ENCODE results near the gene CDKN2A. TPM values are rescaled to one million over a fixed set of nuclear protein-coding genes. Genes with fewer than 3 reads are reported as not detected.

Gene CDKN2A
- total and polyA plus RNA-seq, 9 of the 15 experiments (the other 6 are each of a cell fraction or from before 2014, with no cell fraction given) = not detected

DNA sequence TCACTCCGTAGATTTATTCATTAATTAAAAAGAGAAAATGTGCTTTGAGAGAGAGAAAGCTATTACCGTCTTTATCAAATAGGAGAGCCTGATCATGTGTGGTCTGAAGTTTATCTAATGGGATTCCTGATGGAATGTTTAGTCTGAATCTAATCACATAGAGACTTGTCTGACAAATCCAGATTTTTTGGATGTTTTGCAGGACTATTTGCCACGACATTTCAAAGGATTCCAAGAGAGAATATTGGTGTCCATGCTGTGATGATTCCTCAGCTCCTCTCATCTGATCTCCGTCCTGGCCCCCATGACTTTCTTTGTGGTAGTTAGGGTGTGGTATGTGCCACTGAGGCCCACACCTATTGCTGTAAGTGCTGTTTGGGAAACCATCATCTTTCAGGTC, 35.0 kb upstream of the CDKN2A start:
- Histone ChIP-seq H3K9me1 (ENCODE audit: control insufficient read depth, insufficient read depth, low read length) (no peaks in the 10 kb centered on the region), H3K4me1 (replicated peaks in 1 of 2; ENCODE audit: control insufficient read depth in 2 of 2, insufficient read depth in 2 of 2, low read length in 2 of 2) (no peaks in the 10 kb centered on the region), H3K4me2 (ENCODE audit: insufficient read depth, low read length) (no peak overlapping the region), H3K9me3 (replicated peaks; ENCODE audit: control insufficient read depth, insufficient read depth, low read depth, low read length) (no peaks in the 10 kb centered on the region), H3K9ac (ENCODE audit: insufficient read depth in 1 of 2, low read depth in 2 of 2, low read length in 2 of 2) (no peak overlapping the region), H3K27ac (ENCODE audit: extremely low read depth, low read depth, low read length) (no peak overlapping the region), H2AFZ (ENCODE audit: low read depth, low read length) (no peak overlapping the region), H3K36me3 (ENCODE audit: control insufficient read depth, insufficient read depth, low read length) (no peaks in the 10 kb centered on the region), H3K79me2 (ENCODE audit: control insufficient read depth, insufficient read depth, low read length) (no peaks in the 10 kb centered on the region), H4K20me1 (replicated peaks; ENCODE audit: control insufficient read depth, insufficient read depth, low read length) (no peaks in the 10 kb centered on the region), H3K4me3 (no peak overlapping the region), H3K27me3 (ENCODE audit: control insufficient read depth in 2 of 2, insufficient read depth in 2 of 2, low read length in 2 of 2) (no peaks in the 10 kb centered on the region)
- DNase-seq (ENCODE audit: extremely low read depth in 1 of 4, low spot score in 3 of 4) (no peak), FAIRE-seq (no peak), ATAC-seq (no peak)
- POLR2A ChIA-PET = no interaction called here
- in situ Hi-C loops (cut with MboI) = no loop called here
- no TSS peak for BruUV-seq (replicated peaks)
- no CpG with 5 or more reads among the region's 4 CpGs for WGBS (ENCODE audit: insufficient coverage, low coverage, missing lambda C conversion rate)
- CTCF ChIA-PET (ENCODE audit: low intra/inter-chr PET ratio) = no interaction called here
- intact Hi-C loops (cut with micrococcal nuclease) = no loop called here
- no peak for TF ChIP-seq ZNF263 (CRISPR knock-in tag; IDR thresholded peaks at IDR 0.05; ENCODE audit: borderline replicate concordance)
- TF ChIP-seq, protein P1, sequence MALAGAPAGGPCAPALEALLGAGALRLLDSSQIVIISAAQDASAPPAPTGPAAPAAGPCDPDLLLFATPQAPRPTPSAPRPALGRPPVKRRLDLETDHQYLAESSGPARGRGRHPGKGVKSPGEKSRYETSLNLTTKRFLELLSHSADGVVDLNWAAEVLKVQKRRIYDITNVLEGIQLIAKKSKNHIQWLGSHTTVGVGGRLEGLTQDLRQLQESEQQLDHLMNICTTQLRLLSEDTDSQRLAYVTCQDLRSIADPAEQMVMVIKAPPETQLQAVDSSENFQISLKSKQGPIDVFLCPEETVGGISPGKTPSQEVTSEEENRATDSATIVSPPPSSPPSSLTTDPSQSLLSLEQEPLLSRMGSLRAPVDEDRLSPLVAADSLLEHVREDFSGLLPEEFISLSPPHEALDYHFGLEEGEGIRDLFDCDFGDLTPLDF (CRISPR knock-in tag; IDR thresholded peaks at IDR 0.05) = no peak

DNA sequence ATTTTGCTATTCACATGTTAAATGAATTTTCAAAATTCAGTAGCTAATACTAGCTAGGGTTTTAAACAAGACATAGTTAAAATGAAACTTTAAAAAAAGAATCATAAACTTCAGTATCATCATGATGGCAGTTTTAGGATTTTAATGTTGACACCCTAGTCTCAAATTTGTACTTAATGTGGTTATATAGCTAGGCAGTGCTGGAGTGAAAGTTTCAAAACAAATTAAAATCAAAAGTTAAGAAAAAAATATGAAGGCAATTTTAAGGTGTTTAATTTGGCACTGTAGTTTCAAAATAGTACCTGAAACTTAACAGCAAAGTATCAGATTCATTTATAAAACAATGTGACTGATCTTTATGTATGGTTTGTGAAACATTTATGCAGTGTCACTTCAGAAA, 34.2 kb upstream of the CDKN2A start:
- no peak for DNase-seq (ENCODE audit: extremely low read depth in 1 of 4, low spot score in 3 of 4)
- in situ Hi-C loops (cut with MboI) (no loop called here), intact Hi-C loops (cut with micrococcal nuclease) (no loop called here)
- no peaks in the 10 kb centered on the region for H3K79me2 ChIP-seq (ENCODE audit: control insufficient read depth, insufficient read depth, low read length)
- H3K9me1 ChIP-seq (ENCODE audit: control insufficient read depth, insufficient read depth, low read length) = no peaks in the 10 kb centered on the region
- no peaks in the 10 kb centered on the region for H3K36me3 ChIP-seq (ENCODE audit: control insufficient read depth, insufficient read depth, low read length)
- H4K20me1 ChIP-seq (replicated peaks; ENCODE audit: control insufficient read depth, insufficient read depth, low read length) = no peaks in the 10 kb centered on the region
- POLR2A ChIA-PET = no interaction called here
- no peak overlapping the region for H3K27ac ChIP-seq (ENCODE audit: extremely low read depth, low read depth, low read length)
- BruUV-seq (replicated peaks) = no TSS peak
- no peak overlapping the region for H3K4me2 ChIP-seq (ENCODE audit: insufficient read depth, low read length)
- CTCF ChIA-PET (ENCODE audit: low intra/inter-chr PET ratio) = no interaction called here
- ATAC-seq = no peak
- no peak overlapping the region for H3K4me3 ChIP-seq
- no peaks in the 10 kb centered on the region for H3K4me1 ChIP-seq (replicated peaks in 1 of 2; ENCODE audit: control insufficient read depth in 2 of 2, insufficient read depth in 2 of 2, low read length in 2 of 2)
- H3K27me3 ChIP-seq (ENCODE audit: control insufficient read depth in 2 of 2, insufficient read depth in 2 of 2, low read length in 2 of 2) = no peaks in the 10 kb centered on the region
- no peak overlapping the region for H2AFZ ChIP-seq (ENCODE audit: low read depth, low read length)
- H3K9me3 ChIP-seq (replicated peaks; ENCODE audit: control insufficient read depth, insufficient read depth, low read depth, low read length) = no peaks in the 10 kb centered on the region
- no peak overlapping the region for H3K9ac ChIP-seq (ENCODE audit: insufficient read depth in 1 of 2, low read depth in 2 of 2, low read length in 2 of 2)
- no peak for FAIRE-seq
- TF ChIP-seq STAT5A (IDR thresholded peaks at IDR 0.05; ENCODE audit: borderline replicate concordance, low read length) = no peak
- TF ChIP-seq, protein P2, sequence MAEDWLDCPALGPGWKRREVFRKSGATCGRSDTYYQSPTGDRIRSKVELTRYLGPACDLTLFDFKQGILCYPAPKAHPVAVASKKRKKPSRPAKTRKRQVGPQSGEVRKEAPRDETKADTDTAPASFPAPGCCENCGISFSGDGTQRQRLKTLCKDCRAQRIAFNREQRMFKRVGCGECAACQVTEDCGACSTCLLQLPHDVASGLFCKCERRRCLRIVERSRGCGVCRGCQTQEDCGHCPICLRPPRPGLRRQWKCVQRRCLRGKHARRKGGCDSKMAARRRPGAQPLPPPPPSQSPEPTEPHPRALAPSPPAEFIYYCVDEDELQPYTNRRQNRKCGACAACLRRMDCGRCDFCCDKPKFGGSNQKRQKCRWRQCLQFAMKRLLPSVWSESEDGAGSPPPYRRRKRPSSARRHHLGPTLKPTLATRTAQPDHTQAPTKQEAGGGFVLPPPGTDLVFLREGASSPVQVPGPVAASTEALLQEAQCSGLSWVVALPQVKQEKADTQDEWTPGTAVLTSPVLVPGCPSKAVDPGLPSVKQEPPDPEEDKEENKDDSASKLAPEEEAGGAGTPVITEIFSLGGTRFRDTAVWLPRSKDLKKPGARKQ (CRISPR knock-in tag; IDR thresholded peaks at IDR 0.05) = no peak
- no peak for TF ChIP-seq HSF4 (CRISPR knock-in tag; IDR thresholded peaks at IDR 0.05; ENCODE audit: borderline replicate concordance)
- no peak for TF ChIP-seq TARDBP (IDR thresholded peaks at IDR 0.05)
- no peak for TF ChIP-seq ZNF146 (CRISPR knock-in tag; IDR thresholded peaks at IDR 0.05; ENCODE audit: unreplicated experiment)
- TF ChIP-seq, protein P3, sequence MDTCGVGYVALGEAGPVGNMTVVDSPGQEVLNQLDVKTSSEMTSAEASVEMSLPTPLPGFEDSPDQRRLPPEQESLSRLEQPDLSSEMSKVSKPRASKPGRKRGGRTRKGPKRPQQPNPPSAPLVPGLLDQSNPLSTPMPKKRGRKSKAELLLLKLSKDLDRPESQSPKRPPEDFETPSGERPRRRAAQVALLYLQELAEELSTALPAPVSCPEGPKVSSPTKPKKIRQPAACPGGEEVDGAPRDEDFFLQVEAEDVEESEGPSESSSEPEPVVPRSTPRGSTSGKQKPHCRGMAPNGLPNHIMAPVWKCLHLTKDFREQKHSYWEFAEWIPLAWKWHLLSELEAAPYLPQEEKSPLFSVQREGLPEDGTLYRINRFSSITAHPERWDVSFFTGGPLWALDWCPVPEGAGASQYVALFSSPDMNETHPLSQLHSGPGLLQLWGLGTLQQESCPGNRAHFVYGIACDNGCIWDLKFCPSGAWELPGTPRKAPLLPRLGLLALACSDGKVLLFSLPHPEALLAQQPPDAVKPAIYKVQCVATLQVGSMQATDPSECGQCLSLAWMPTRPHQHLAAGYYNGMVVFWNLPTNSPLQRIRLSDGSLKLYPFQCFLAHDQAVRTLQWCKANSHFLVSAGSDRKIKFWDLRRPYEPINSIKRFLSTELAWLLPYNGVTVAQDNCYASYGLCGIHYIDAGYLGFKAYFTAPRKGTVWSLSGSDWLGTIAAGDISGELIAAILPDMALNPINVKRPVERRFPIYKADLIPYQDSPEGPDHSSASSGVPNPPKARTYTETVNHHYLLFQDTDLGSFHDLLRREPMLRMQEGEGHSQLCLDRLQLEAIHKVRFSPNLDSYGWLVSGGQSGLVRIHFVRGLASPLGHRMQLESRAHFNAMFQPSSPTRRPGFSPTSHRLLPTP (IDR thresholded peaks at IDR 0.05; ENCODE audit: borderline replicate concordance, extremely low read depth, insufficient read length) = no peak
- TF ChIP-seq NONO (IDR thresholded peaks at IDR 0.05; ENCODE audit: low read depth in 2 of 2, low read length in 1 of 2) = no peak
- TF ChIP-seq ELF4 (CRISPR knock-in tag; IDR thresholded peaks at IDR 0.05) = no peak
- no peak for TF ChIP-seq EP300 (IDR thresholded peaks at IDR 0.05; ENCODE audit: low read length)
- TF ChIP-seq ZNF23 (CRISPR knock-in tag; IDR thresholded peaks at IDR 0.05) = no peak

Measured in K562 (cell line).